Measurements from ENCODE around the gene PECR.

DNA sequence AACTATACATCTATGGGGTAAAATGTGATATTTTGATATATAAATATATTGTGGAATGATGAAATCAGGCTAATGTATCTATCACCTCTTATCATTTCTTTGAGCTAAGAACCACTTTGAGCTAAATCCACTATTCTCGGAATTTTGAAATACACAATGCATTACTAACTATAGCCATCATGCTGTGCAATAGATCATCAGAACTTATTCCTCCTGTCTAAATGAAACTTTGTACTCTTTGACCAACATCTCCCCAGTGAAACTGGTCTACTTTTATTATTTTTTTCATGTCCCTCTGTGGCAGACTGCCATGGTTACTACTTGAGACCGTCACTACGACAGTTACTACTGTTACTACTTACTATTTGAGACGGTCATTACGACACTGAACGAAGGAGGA, 11.4 kb downstream of the PECR start:
- TF ChIP-seq POLR2A (IDR thresholded peaks at IDR 0.05; ENCODE audit: low read length) (no peak), GATA1 (IDR thresholded peaks at IDR 0.05; ENCODE audit: low read depth, low read length) (no peak)
